HG02642 (cell line): Measurements from ENCODE around the gene GABRG3.

Experiments
- ATAC-seq: cut with Tn5 transposase; IDR thresholded peaks from one replicate; pipeline ENCODE4 v1.9.1; 2021; ENCODE audit warnings: mild to moderate bottlenecking; ENCODE audit not compliant: unreplicated experiment, poor library complexity

The GABRG3 gene

DNA sequence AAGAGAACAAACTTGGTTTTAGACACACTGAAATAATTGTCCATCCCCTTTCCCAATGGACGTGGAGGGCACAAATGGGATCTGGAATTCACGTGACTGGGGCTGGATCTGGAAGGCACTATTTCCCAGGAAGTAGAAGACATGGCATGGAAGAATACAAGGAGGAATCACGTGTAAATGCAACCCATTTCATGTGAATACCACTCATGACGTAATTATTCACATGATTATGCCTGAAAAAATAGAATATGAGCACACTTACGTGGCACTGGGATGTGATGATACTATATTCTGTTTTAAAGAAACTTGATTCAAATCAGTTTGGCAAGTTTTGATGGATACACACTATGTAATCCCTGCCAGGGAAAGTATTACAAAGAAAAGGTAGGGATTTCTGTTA is 477.3 kb downstream of the GABRG3 start:
- ATAC-seq = no peak

DNA sequence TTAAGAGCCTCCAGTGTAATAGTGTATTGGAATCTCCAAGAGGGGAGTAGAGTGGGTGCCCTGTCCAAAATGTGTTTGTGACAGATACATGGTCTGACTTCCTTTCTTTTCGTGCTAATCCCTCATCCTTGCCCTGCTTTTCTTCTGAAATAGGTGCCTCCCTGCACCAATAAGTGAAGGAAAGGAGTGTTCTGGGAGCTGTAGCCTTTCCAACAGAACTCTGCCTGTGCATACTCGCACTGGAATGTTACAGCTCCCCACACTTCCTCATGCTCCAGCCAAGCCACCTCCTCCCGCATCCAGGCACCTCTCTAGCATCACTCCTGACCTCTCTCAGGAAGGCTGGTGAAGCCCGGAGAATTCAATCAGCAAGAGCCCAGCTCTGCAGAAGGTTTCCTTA is 478.0 kb downstream of the GABRG3 start:
- ATAC-seq = no peak

DNA sequence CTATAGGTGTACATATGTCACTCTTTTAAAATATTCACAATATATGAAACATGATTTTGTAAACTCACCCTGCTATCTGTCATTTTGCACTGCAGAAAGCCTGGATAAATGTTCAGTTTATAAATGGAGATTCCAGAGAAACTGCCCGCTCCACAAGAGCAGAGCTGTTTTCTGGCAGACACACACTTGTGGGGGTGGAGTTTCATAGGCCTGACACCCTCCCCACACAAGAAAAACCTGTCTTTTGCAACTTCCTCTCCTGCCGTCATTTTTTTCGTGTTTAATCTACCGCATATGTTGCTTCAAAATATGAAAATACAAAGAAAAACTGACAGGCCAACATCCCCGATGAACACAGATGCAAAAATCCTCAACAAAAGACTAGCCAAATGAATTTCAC is 479.0 kb downstream of the GABRG3 start:
- ATAC-seq = no peak

DNA sequence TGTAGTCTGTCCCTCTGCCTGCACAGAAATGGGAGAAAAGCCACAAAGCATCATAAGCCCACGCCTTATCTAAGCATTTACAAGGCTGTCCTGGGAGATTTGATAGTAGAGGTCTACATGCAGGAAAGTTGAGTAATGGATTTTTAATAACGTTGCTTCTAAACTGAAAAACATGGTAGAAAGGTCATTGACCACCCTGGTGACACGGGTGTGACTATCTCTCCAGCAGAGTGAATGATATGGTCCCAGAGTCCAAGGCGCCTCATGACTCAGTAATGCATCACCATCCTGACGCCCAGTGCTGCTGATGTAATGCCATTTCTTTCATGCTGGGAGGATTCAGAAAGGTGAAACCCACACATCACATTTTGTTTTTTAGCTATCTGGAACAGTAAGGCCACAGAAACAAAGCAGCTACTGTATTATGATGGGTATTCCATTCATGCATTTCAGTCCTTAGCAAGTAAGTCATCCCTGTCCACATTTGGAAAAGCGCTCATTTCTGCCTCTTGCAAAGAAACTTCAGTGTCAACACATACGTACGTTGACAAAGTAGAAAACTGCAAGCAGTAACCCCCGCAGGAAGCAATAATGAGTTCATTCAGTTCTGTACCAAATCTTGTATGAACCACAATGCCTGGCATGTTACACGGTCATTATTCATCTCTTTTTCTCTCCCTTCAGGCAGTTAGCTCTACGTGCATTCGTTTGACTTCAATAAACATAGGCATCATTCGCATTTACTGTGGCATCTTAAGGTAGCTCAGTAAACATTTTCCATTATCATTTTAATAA is 483.5 kb downstream of the GABRG3 start:
- ATAC-seq = no peak

DNA sequence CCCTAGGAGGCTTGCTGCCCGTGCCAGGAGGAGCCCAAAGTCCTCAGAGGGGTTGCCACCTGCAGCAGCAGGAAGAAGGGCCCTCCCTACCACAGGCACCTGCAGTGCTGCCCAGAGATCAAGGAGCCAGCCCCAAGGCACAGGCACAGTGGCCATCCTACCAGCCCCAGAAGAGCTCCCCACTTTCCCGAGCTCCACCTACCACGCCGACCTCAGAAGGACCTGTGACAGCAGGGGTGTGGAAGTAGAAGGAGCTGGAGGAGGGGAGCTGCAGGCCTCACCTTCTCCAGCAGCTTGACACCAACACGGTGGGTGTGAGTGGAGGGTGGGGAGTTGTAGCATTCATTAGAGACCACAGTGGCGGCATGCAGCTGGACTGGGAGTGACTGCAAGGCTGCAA is 485.8 kb downstream of the GABRG3 start:
- ATAC-seq = no peak

DNA sequence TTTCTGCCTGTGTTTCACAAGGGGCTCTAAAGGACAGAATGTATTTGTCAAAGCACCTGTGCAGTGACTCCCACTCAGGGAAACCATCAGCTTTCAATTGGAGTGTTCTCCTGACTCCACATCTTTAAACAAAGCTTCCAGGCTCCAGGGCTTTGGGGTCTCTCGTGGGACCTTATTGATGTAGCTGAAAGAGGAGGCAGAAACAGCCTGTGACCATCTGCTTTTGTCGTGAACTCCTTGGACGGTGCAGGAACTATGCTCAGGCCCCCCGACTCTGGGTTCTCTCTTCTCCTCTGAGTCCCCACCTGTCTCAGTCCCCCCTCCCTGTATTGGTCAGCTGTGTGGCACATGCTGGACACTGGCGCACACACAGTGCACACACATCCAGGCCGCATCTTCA is 486.8 kb downstream of the GABRG3 start:
- ATAC-seq = no peak

DNA sequence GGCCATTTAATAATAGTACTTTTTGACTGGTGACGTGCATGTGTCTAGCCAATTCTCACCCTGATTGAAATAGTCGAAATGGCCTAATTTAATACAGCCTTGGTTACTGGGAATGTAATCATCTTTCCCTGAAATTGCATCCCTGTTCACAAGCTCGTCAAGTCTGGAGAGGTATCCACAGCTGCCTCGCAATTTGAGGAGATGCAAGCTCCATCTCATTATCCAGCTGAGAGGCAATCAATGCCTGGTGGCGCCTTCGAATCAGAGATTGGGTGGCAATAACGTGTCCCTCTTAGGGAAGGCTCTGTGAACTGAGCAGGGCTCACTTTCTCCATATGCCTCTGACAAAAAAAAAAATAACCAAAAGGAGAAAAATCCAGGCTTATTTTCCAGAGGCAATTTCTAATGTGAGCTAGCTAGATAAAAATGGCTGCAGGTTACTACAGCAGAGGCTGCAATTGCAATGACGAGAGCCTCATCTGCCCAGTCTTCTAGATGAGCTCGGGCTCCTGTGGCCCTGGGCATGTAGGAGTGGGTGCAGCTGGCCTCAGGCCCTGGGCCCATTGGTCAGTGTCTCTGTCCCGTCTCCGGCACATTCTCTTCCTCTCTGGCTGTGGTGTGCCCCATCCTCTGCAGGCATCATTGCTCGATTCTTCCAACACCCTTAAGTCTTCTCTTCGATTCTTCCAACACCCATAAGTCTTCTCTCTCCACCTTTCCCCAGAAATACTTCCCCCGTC is 487.5 kb downstream of the GABRG3 start:
- ATAC-seq = no peak

DNA sequence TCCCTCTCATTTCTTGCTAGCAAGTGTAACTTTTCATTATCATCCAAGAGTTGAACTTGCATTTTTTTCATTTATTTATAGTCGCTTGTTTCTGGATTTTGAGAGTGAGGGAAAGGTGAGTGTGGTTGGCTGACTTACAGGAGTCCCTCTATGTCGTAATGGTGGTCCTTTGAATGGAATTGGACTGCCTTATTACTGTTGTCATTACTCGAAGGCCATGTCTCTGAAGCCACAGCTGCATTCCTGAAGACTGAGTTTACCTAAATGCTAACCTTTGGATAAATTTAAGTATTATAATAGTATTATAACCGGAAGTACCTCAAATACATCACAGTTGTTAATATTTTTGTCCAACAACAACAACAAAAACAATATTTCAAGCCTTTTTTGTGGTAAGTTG is 488.9 kb downstream of the GABRG3 start:
- no peak for ATAC-seq

DNA sequence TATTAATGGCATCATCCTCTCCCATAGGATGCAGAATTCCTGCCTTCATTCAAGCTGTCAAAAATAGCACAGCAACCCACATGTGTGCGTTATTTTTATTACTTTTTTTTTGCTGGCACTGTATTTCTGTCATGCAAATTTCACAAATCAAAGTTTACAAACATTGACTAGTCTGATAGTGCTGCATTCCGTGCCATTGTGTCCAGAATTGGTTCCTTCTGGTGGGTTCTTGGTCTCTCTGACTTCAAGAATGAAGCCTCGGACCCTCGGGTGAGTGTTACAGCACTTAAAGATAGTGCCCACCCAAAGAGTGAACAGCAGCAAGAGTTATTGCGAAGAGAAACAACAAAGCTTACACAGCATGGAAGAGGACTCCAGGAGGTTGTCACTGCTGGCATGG is 490.2 kb downstream of the GABRG3 start:
- ATAC-seq = no peak

DNA sequence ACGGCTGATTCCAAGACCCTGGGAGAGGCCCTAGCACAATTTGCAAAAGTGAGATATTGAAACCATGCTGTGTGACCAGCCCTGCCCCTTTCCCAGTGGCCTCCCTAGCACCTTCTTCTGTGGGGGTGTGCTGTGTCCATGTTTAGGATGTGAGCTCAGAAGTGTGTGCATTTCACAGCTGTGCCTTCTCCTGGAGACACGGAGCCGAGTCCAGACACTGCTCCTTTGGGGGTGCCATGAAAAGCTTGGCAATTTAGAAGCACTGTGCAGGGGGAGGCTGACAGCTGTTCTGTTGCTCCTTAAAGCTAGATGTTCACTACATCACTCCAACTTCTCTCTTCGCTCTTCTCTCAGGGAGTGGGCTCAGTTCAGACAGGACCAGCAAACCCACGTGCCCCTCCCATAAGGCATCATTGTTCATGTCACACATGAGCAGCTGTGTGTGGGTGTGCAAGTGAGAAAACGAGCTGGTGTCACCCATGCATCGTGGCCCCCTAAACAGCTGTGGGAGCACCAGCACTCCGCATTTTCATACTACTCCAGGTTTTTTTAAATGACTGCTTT is 492.6 kb downstream of the GABRG3 start:
- no peak for ATAC-seq

DNA sequence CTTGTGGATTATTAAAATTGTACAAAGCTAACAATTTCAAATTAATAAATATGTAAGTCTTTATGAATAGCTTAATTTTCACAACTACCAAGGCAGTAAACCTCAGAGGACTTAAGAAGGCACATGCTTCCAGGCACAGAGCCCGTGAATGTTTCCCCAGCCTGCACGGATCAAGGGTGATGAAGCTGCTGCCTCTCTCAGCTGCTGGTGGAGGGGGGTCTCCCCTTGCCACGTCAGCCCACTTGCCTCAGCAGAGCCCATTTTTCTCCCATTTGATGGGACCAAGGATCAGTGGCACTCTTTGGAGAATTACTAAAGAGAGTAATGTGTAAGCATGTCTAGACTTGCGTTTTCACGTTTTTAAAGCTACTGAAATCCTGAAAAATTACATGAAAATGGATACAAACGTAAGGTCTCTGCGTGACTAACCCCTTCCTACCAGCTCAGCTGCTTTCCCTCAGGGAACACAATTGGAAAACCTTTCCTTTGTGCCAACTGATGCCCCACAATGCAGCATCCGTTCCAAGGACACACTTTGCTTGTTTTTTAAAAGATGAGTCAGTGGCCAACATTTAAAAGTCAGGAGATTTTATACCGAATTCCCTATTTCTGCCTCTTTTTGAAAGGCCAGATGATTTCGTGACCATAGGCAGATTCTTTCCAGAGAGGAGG is 494.1 kb downstream of the GABRG3 start:
- ATAC-seq = no peak

DNA sequence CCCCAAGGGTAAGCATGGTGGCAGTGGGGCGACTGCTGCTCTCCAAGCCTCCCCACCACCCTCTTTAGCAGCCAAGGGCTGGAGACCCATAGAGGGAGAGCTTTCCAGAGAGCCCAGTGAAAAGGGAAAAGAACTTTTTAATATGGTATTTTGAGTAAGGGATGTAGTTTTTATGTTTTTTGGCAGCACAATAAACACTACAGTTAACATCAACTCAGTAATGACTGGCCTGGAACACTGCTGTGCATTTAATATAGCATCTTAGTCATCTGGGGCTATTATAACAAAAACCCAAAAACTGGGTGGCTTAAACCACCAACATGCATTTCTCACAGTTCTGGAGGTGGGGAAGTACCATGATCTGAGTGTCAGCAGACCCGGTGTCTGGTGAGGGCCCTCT is 495.8 kb downstream of the GABRG3 start:
- no peak for ATAC-seq

DNA sequence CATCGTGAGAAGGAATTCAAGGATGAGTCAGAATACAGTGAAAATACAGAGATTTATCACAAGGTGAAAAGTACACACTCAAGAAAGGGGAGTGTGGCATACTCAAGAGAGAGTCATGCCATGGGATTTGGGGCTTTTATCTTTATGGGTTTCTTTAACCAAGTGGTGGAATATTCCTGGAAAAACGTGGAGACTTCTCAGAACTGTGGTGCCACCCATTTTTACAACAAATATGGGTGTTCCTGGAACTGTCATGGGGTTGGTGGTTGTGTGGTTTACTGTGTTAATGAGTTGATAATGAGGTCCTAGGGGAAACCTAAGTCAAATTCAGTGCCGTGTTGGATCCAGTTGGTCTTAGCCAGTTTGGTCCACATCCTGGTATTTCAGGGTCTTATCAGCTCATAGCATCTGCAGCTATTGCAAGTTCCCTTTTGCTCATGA is 497.2 kb downstream of the GABRG3 start:
- ATAC-seq = no peak

DNA sequence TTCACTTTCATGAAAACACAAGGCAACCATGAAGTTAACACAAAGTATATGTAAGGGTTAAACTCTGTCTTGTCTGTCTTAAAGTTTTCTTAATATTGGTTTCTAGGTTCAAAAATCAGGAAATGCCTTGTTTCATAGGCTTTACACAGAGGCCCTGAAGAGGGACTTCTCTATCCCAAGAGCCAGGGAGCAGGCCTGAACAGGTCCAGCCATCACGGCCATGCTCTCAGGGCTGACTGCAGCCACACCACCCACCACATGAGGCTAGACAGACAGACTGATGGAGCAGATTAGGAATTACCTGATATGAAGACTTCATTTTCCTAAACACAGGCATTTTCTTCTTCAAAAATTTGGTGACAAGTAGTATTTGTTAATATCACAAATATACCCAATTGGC is 502.9 kb downstream of the GABRG3 start:
- no peak for ATAC-seq

DNA sequence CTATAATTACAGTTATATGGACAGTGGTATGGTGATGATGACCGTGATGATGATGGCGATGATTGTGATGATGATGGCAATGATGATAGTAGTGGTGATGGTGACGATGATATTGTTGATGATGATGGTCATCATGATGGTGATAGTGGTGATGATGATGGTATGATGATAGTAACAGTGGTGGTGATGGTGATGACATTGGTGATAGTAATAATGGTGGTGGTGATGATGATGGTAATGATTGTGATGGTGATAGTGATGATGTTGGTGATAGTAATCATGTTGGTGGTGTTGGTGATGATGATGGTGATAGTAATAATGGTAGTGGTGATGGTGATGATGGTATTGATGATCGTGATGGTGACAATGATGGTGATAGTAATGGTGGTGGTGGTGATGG is 504.4 kb downstream of the GABRG3 start:
- no peak for ATAC-seq

DNA sequence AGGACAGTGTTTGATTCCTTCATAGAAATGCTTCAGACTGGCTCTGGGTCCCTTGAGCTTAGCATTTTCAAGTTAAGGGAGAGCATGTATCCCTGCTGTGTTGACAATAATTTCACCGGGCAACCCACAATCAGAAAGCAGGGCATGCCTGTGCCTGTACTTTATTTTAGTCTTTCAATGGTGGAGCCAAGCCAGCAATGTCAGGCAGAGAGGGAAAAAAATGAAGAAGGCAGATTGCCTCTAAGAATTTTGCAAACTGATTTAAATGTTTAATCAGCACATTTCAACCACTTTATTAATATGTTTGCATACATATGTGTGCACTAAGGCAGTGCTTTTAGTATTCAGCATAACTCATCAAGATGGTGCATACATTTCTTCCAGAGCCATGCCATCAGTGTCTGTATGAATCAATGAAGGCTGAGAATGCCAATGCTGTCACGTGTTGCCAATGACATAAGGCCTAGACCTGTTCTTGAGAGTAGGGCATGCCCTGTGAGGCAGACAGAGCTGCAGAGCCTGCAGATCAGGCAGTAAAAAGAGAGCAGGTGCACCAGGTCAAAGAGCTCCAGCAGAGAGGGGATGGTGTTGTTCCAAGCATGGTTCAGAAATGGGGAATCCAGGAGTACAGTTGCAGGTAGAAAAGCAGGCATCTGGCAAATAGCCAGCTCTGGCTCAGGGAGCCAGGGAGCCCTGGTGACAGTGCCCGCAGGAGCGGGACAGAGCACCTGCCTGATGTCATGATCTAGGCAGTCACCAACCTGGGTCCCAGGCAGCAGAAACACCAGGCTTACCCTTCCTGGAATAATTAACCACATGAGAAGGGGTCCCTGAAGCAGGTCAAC is 508.5 kb downstream of the GABRG3 start:
- ATAC-seq = no peak

DNA sequence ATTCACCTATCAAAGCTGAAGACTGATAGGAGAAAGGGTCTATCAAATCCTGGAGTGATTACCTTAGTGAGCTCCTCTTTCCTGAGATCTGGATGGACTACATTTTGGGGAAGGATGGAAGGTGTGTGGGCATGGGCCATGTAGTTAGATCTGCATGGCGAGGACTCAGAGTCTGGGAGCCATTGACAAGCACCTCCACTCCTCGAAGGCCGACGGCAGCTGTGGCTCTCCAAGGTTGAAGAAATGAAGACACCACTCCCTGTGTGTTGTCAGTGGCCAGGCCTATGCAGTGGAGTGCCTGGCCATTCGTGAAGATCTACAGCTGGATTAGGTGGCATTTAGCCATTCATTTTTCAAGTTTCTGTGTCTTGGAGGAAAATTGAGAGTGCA is 509.2 kb downstream of the GABRG3 start:
- no peak for ATAC-seq

DNA sequence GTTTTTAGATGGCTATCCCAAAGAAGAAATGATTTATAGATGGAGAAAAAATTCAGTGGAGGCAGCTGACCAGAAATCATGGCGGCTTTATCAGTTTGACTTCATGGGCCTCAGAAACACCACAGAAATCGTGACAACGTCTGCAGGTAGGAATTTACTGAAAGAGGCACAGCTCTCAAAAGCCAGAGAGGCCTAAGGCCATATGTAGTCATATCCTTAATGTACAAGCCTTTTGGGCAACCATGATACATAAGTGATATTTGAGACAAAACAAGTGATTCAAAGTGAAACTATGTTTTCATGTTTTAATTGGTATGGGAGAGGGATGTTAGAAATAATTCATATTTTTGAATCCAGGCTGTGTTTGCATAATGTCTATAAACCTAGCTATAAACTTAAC is 509.7 kb downstream of the GABRG3 start:
- ATAC-seq = no peak

DNA sequence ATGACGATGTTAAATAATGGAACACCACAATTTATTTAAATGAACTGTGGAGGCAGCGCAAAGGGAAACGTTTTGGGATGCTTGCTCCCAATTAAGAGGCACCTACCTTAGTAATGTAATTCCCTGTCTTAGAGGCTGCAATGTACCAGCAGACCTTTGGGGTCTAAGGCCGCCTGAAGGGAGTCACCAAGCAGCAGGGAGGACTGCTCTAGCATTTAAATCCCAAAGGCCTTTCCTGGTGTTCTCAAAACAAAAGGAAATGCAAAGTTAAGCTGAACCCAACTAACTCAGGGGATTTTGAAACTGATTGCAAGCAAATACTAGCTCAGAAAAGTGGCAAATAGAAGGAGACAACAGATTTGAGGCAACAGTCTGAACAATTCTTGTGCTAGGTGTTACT is 510.8 kb downstream of the GABRG3 start:
- no peak for ATAC-seq

DNA sequence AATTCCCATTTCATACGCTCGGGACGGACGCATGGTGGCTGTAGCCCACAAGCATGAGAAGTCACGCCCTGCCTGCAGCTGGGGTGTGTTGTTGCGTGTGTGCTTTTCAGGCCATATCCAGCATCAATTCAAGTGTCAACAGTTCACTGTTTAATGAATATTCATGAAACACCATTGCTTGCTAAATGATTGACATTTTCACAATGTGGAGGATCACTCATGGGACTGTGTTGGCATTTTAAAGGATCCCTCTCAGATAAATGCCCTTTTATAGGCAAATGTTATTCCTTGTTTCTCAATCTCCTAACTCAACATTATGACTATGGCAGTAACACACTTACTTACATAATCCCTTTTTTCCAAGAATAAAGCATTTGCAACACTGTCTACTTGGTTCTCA is 511.3 kb downstream of the GABRG3 start:
- no peak for ATAC-seq
